ENCODE data around the gene RPL12.
"Not testable (repeated sequence)": the region's sequence is repeated elsewhere in the genome, so short reads cannot be mapped to it uniquely, and the experiment has no call there.

The RPL12 gene

GRCh38 chr9:127490535-127491230, 39.5 kb upstream of the RPL12 start:
- no peaks in the 10 kb centered on the region for H3K27me3 ChIP-seq (ENCODE audit: control insufficient read depth, insufficient read depth, low read length)
- H3K9me3 ChIP-seq (ENCODE audit: control insufficient read depth, low read length): no peaks in the 10 kb centered on the region
- H3K4me3 ChIP-seq (ENCODE audit: low read length): no peak overlapping the region
- no peak overlapping the region for H3K9ac ChIP-seq (ENCODE audit: low read length)
- H3K36me3 ChIP-seq (ENCODE audit: control insufficient read depth, insufficient read depth, low read length): peaks cover 5% of the 10 kb centered on the region
- no peaks in the 10 kb centered on the region for H3K4me1 ChIP-seq (ENCODE audit: control insufficient read depth, insufficient read depth, low read length)

- no peaks in the 10 kb centered on the region for H3K27me3 ChIP-seq (ENCODE audit: control insufficient read depth, insufficient read depth, low read length)
- no peaks in the 10 kb centered on the region for H3K4me1 ChIP-seq (ENCODE audit: control insufficient read depth, insufficient read depth, low read length)
- H3K4me3 ChIP-seq (ENCODE audit: low read length): no peak overlapping the region
- no peaks in the 10 kb centered on the region for H3K9me3 ChIP-seq (ENCODE audit: control insufficient read depth, low read length)
- H3K36me3 ChIP-seq (ENCODE audit: control insufficient read depth, insufficient read depth, low read length): peaks cover 5% of the 10 kb centered on the region
- no peak overlapping the region for H3K9ac ChIP-seq (ENCODE audit: low read length)
Observed at GRCh38 chr9:127489471-127490115, 38.4 kb upstream of the RPL12 start.

GRCh38 chr9:127488946-127489345, 37.7 kb upstream of the RPL12 start:
- no peak overlapping the region for H3K9ac ChIP-seq (ENCODE audit: low read length)
- H3K4me1 ChIP-seq (ENCODE audit: control insufficient read depth, insufficient read depth, low read length): no peaks in the 10 kb centered on the region
- H3K4me3 ChIP-seq (ENCODE audit: low read length): no peak overlapping the region
- H3K36me3 ChIP-seq (ENCODE audit: control insufficient read depth, insufficient read depth, low read length): peaks cover 5% of the 10 kb centered on the region
- no peaks in the 10 kb centered on the region for H3K27me3 ChIP-seq (ENCODE audit: control insufficient read depth, insufficient read depth, low read length)
- no peaks in the 10 kb centered on the region for H3K9me3 ChIP-seq (ENCODE audit: control insufficient read depth, low read length)

- no peak overlapping the region for H3K9ac ChIP-seq (ENCODE audit: low read length)
- no peaks in the 10 kb centered on the region for H3K9me3 ChIP-seq (ENCODE audit: control insufficient read depth, low read length)
- H3K4me3 ChIP-seq (ENCODE audit: low read length): no peak overlapping the region
- H3K36me3 ChIP-seq (ENCODE audit: control insufficient read depth, insufficient read depth, low read length): peaks cover 5% of the 10 kb centered on the region
- no peaks in the 10 kb centered on the region for H3K27me3 ChIP-seq (ENCODE audit: control insufficient read depth, insufficient read depth, low read length)
- H3K4me1 ChIP-seq (ENCODE audit: control insufficient read depth, insufficient read depth, low read length): no peaks in the 10 kb centered on the region
Observed at GRCh38 chr9:127485995-127486394, 34.8 kb upstream of the RPL12 start.

- H3K9me3 ChIP-seq (ENCODE audit: control insufficient read depth, low read length): no peaks in the 10 kb centered on the region
- H3K4me3 ChIP-seq (ENCODE audit: low read length): no peak overlapping the region
- H3K36me3 ChIP-seq (ENCODE audit: control insufficient read depth, insufficient read depth, low read length): peaks cover 7% of the 10 kb centered on the region
- no peaks in the 10 kb centered on the region for H3K4me1 ChIP-seq (ENCODE audit: control insufficient read depth, insufficient read depth, low read length)
- H3K9ac ChIP-seq (ENCODE audit: low read length): no peak overlapping the region
- H3K27me3 ChIP-seq (ENCODE audit: control insufficient read depth, insufficient read depth, low read length): no peaks in the 10 kb centered on the region
Observed at GRCh38 chr9:127482662-127483061, 31.5 kb upstream of the RPL12 start.

- Histone ChIP-seq H3K9ac (ENCODE audit: low read length) (no peak overlapping the region), H3K4me3 (ENCODE audit: low read length) (no peak overlapping the region), H3K27me3 (ENCODE audit: control insufficient read depth, insufficient read depth, low read length) (no peaks in the 10 kb centered on the region), H3K9me3 (ENCODE audit: control insufficient read depth, low read length) (no peaks in the 10 kb centered on the region), H3K4me1 (ENCODE audit: control insufficient read depth, insufficient read depth, low read length) (no peaks in the 10 kb centered on the region), H3K36me3 (ENCODE audit: control insufficient read depth, insufficient read depth, low read length) (peaks cover 7% of the 10 kb centered on the region)
Observed at GRCh38 chr9:127479507-127480081, 28.4 kb upstream of the RPL12 start.

- H3K9ac ChIP-seq (ENCODE audit: low read length): no peak overlapping the region
- peaks cover 6% of the 10 kb centered on the region for H3K36me3 ChIP-seq (ENCODE audit: control insufficient read depth, insufficient read depth, low read length)
- no peaks in the 10 kb centered on the region for H3K9me3 ChIP-seq (ENCODE audit: control insufficient read depth, low read length)
- H3K27me3 ChIP-seq (ENCODE audit: control insufficient read depth, insufficient read depth, low read length): no peaks in the 10 kb centered on the region
- H3K4me1 ChIP-seq (ENCODE audit: control insufficient read depth, insufficient read depth, low read length): no peaks in the 10 kb centered on the region
- H3K4me3 ChIP-seq (ENCODE audit: low read length): no peak overlapping the region
Observed at GRCh38 chr9:127474592-127474991, 23.4 kb upstream of the RPL12 start.

GRCh38 chr9:127473932-127474331, 22.7 kb upstream of the RPL12 start:
- Histone ChIP-seq H3K36me3 (ENCODE audit: control insufficient read depth, insufficient read depth, low read length) (no peaks in the 10 kb centered on the region), H3K9me3 (ENCODE audit: control insufficient read depth, low read length) (no peaks in the 10 kb centered on the region), H3K9ac (ENCODE audit: low read length) (no peak overlapping the region), H3K27me3 (ENCODE audit: control insufficient read depth, insufficient read depth, low read length) (no peaks in the 10 kb centered on the region), H3K4me1 (ENCODE audit: control insufficient read depth, insufficient read depth, low read length) (no peaks in the 10 kb centered on the region), H3K4me3 (ENCODE audit: low read length) (no peak overlapping the region)

- no peak overlapping the region for H3K9ac ChIP-seq (ENCODE audit: low read length)
- H3K36me3 ChIP-seq (ENCODE audit: control insufficient read depth, insufficient read depth, low read length): no peaks in the 10 kb centered on the region
Observed at GRCh38 chr9:127473501-127473900, 22.3 kb upstream of the RPL12 start.

GRCh38 chr9:127470662-127471061, 19.5 kb upstream of the RPL12 start:
- Histone ChIP-seq H3K9me3 (ENCODE audit: control insufficient read depth, low read length) (no peaks in the 10 kb centered on the region), H3K9ac (ENCODE audit: low read length) (no peak overlapping the region), H3K4me3 (ENCODE audit: low read length) (no peak overlapping the region), H3K27me3 (ENCODE audit: control insufficient read depth, insufficient read depth, low read length) (no peaks in the 10 kb centered on the region), H3K36me3 (ENCODE audit: control insufficient read depth, insufficient read depth, low read length) (no peaks in the 10 kb centered on the region), H3K4me1 (ENCODE audit: control insufficient read depth, insufficient read depth, low read length) (no peaks in the 10 kb centered on the region)

More at GRCh38 chr9:127473501-127473900, 22.3 kb upstream of the RPL12 start:
- Histone ChIP-seq H3K9me3 (ENCODE audit: control insufficient read depth, low read length) (no peaks in the 10 kb centered on the region), H3K4me3 (ENCODE audit: low read length) (no peak overlapping the region), H3K4me1 (ENCODE audit: control insufficient read depth, insufficient read depth, low read length) (no peaks in the 10 kb centered on the region), H3K27me3 (ENCODE audit: control insufficient read depth, insufficient read depth, low read length) (no peaks in the 10 kb centered on the region)

- no peaks in the 10 kb centered on the region for H3K9me3 ChIP-seq (ENCODE audit: control insufficient read depth, low read length)
- no peak overlapping the region for H3K4me3 ChIP-seq (ENCODE audit: low read length)
- no peak overlapping the region for H3K9ac ChIP-seq (ENCODE audit: low read length)
- H3K4me1 ChIP-seq (ENCODE audit: control insufficient read depth, insufficient read depth, low read length): no peaks in the 10 kb centered on the region
- H3K27me3 ChIP-seq (ENCODE audit: control insufficient read depth, insufficient read depth, low read length): no peaks in the 10 kb centered on the region
- no peaks in the 10 kb centered on the region for H3K36me3 ChIP-seq (ENCODE audit: control insufficient read depth, insufficient read depth, low read length)
Observed at GRCh38 chr9:127467621-127468020, 16.4 kb upstream of the RPL12 start.

GRCh38 chr9:127466407-127466917, 15.3 kb upstream of the RPL12 start:
- not testable (repeated sequence) for H3K9ac ChIP-seq (ENCODE audit: low read length); H3K4me1 ChIP-seq (ENCODE audit: control insufficient read depth, insufficient read depth, low read length); H3K27me3 ChIP-seq (ENCODE audit: control insufficient read depth, insufficient read depth, low read length); H3K4me3 ChIP-seq (ENCODE audit: low read length); H3K36me3 ChIP-seq (ENCODE audit: control insufficient read depth, insufficient read depth, low read length); H3K9me3 ChIP-seq (ENCODE audit: control insufficient read depth, low read length)

Data from mucosa of stomach (tissue), 1 donor.